Transverse colon (tissue), 4 donors: ENCODE measurements around the gene TNFSF4. TPM values are rescaled to one million over a fixed set of nuclear protein-coding genes. Genes with fewer than 3 reads are reported as not detected.

Source experiments
- DNase-seq: peaks from one replicate; pipeline ENCODE4 v3.0.0-alpha.2; 2019
- H3K27ac ChIP-seq, 4 donors: fragments of 200-600 bp; sonication (generic); 2 replicates each; pipeline ENCODE4 v1.5.1; 2016 to 2018; ENCODE audit warnings: inconsistent platforms in 4 of 4
- H3K27me3 ChIP-seq: fragments of 200-600 bp; sonication (generic); 2 replicates; pipeline ENCODE4 v1.5.1; 2017; ENCODE audit warnings: inconsistent platforms
- H3K36me3 ChIP-seq, 4 donors: fragments of 200-600 bp; sonication (generic); 2 replicates each; pipeline ENCODE4 v1.5.1; 2017 to 2019; ENCODE audit warnings: inconsistent platforms in 4 of 4
- H3K4me1 ChIP-seq, 4 donors: fragments of 200-600 bp; sonication (generic); 2 replicates each; pipeline ENCODE4 v1.5.1; 2017 to 2020; ENCODE audit warnings: inconsistent platforms in 4 of 4
- H3K4me3 ChIP-seq, 4 donors: fragments of 200-600 bp; sonication (generic); 1 replicate in 1 of 4; 2 replicates in 3 of 4; pipeline versions ENCODE4 v1.5.1 to v1.6.1; 2017 to 2019; ENCODE audit warnings: inconsistent platforms in 4 of 4
- H3K9me3 ChIP-seq, 2 donors: fragments of 200-600 bp; sonication (generic); 2 replicates each; pipeline ENCODE4 v1.5.1; 2017 to 2019; ENCODE audit warnings: inconsistent platforms in 2 of 2
- CTCF ChIP-seq, 5 experiments: fragments of 200-600 bp in 3 of 5; fragments of 450-650 bp in 2 of 5; sonication (generic) in 3 of 5; IDR thresholded peaks; 1 replicate in 2 of 5; 2 replicates in 3 of 5; pipeline ENCODE4 v1.5.1; 2016 to 2017; ENCODE audit warnings: antibody characterized with exemption in 5 of 5, inconsistent platforms in 3 of 5, mild to moderate bottlenecking in 2 of 5, moderate library complexity in 1 of 5
- EP300 ChIP-seq: sonication (generic); formaldehyde crosslinking; IDR thresholded peaks from one replicate; pipeline ENCODE4 v1.6.1; 2017; ENCODE audit warnings: antibody characterized with exemption, low read depth
- POLR2A ChIP-seq: fragments of 450-650 bp; IDR thresholded peaks from one replicate; pipeline ENCODE4 v1.6.1; 2016; ENCODE audit warnings: antibody characterized with exemption, mild to moderate bottlenecking, moderate library complexity
- POLR2AphosphoS5 ChIP-seq, 3 donors: sonication (generic); formaldehyde crosslinking; IDR thresholded peaks; one replicate each; pipeline ENCODE4 v1.6.1; 2016; ENCODE audit warnings: antibody characterized with exemption in 3 of 3
- WGBS, 2 donors: methylation state at CpG; one replicate each; pipeline ENCODE4 v1.1.5; 2018; ENCODE audit warnings: low coverage in 1 of 2; 5-methylcytosine and 5-hydroxymethylcytosine counted together
- in situ Hi-C, 4 donors: fragments of 200-750 bp; cut with MboI; loops; one replicate each; pipeline versions ENCODE4 v1.15.0 to v1.15.1; 2017; ENCODE audit warnings: low sequenced_read_pairs in 3 of 4, low pct_ligation_motif_present in 1 of 4, low pct_unique_long_range_greater_than_20kb in 1 of 4
- intact Hi-C: fragments of 100-400 bp; cut with DNase I; formaldehyde crosslinking; loops from one replicate; pipeline ENCODE4 v1.15.1; 2023; ENCODE audit warnings: low total_unique reads
- total RNA-seq, 4 donors: library from RNA; depleted of rRNA; stranded (reverse); fragments of >200 nt; gene quantifications; one replicate each; pipeline ENCODE4 v1.1.0, GENCODE V29; 2016

Gene TNFSF4
- total RNA-seq, 4 donors from 2014 or later, result 1.4 to 1.6 (median 1.5) TPM; not detected in 1

- no peak overlapping the region for H3K4me3 ChIP-seq
- no peaks in the 10 kb centered on the region for H3K36me3 ChIP-seq
- in situ Hi-C loops (no loop called here), intact Hi-C loops (no loop called here)
- 83% methylated on average over 6 of the region's 6 CpGs for WGBS, 2 donors
- H3K9me3 ChIP-seq, result peaks cover under 1 to 3% of the 10 kb centered on the region in 2 donors
- H3K4me1 ChIP-seq, result no peaks in the 10 kb centered on the region
- H3K27ac ChIP-seq, result no peak overlapping the region
- no peak for DNase-seq
- TF ChIP-seq EP300, result no peak
- no peak for TF ChIP-seq POLR2A
- no peak for TF ChIP-seq CTCF (IDR thresholded peaks at IDR 0.05)
- no peak for TF ChIP-seq POLR2AphosphoS5 (IDR thresholded peaks at IDR 0.05)
- H3K27me3 ChIP-seq, result no peaks in the 10 kb centered on the region
These were observed 41.3 kb upstream of the TNFSF4 start for GRCh38 chr1:173248247-173248940.

- no peak overlapping the region for H3K27ac ChIP-seq
- intact Hi-C loops (no loop called here), in situ Hi-C loops (no loop called here)
- H3K9me3 ChIP-seq, result peaks cover 6 to 8% of the 10 kb centered on the region in 2 donors
- TF ChIP-seq EP300 (no peak), POLR2AphosphoS5 (IDR thresholded peaks at IDR 0.05) (no peak), POLR2A (no peak), CTCF (IDR thresholded peaks at IDR 0.05) (no peak)
- no peak overlapping the region for H3K4me3 ChIP-seq
- no peaks in the 10 kb centered on the region for H3K4me1 ChIP-seq
- H3K36me3 ChIP-seq, result no peaks in the 10 kb centered on the region
- no peak for DNase-seq
- no peaks in the 10 kb centered on the region for H3K27me3 ChIP-seq
These were observed 38.8 kb upstream of the TNFSF4 start for GRCh38 chr1:173245892-173246291.

DNA sequence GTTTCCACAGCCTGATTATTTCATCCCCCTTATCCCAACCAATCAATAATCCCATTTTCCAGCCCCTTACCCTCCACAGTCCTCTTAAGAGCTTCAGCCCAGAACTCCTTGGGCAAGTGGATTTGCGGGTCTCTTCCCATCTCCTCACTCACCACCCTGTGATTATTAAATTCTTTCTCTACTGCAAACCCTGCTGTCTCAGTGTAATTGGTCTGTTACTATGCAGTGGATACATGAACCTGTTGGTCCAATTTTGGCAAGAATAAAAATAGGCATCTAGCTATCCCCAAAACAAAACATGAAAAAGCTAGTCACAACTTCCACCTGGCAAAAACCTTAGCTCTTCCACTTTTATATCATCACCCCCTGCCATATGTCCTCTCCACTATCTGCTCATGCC, 36.2 kb upstream of the TNFSF4 start:
- H3K27me3 ChIP-seq, result no peaks in the 10 kb centered on the region
- H3K27ac ChIP-seq, result no peak overlapping the region
- in situ Hi-C loops, result no loop called here
- peaks cover 6 to 14% of the 10 kb centered on the region in 2 donors for H3K9me3 ChIP-seq
- no peak for DNase-seq
- no peaks in the 10 kb centered on the region for H3K4me1 ChIP-seq
- intact Hi-C loops, result no loop called here
- TF ChIP-seq CTCF (IDR thresholded peaks at IDR 0.05) (no peak), POLR2A (no peak), EP300 (no peak), POLR2AphosphoS5 (IDR thresholded peaks at IDR 0.05) (no peak)
- WGBS, 2 donors, result 100% methylated on average over 1 of the region's 1 CpG; no CpG with 5 or more reads in 1 of the 2 donors
- no peak overlapping the region for H3K4me3 ChIP-seq
- H3K36me3 ChIP-seq, result no peaks in the 10 kb centered on the region

- no peaks in the 10 kb centered on the region for H3K4me1 ChIP-seq
- intact Hi-C loops (no loop called here), in situ Hi-C loops (no loop called here)
- no peaks in the 10 kb centered on the region for H3K36me3 ChIP-seq
- H3K9me3 ChIP-seq, result peaks cover 6 to 14% of the 10 kb centered on the region in 2 donors
- H3K4me3 ChIP-seq, result no peak overlapping the region
- TF ChIP-seq POLR2A, result no peak
- TF ChIP-seq POLR2AphosphoS5 (IDR thresholded peaks at IDR 0.05), result no peak
- no peak for TF ChIP-seq EP300
- TF ChIP-seq CTCF (IDR thresholded peaks at IDR 0.05), result no peak
- no peak overlapping the region for H3K27ac ChIP-seq
- H3K27me3 ChIP-seq, result no peaks in the 10 kb centered on the region
- WGBS, 2 donors, result 49 to 74% methylated on average over 2 to 6 of the region's 6 CpGs
- no peak for DNase-seq
These were observed 34.6 kb upstream of the TNFSF4 start for GRCh38 chr1:173241528-173242347.
